OCI-M2 (cell line): ENCODE data around the gene ZMYND11.

Source experiments
- DNase-seq: peaks from one replicate; lab custom pipeline; 2025; ENCODE audit not compliant: unreplicated experiment; lab: John Stamatoyannopoulos, UW

ZMYND11 gene

DNA sequence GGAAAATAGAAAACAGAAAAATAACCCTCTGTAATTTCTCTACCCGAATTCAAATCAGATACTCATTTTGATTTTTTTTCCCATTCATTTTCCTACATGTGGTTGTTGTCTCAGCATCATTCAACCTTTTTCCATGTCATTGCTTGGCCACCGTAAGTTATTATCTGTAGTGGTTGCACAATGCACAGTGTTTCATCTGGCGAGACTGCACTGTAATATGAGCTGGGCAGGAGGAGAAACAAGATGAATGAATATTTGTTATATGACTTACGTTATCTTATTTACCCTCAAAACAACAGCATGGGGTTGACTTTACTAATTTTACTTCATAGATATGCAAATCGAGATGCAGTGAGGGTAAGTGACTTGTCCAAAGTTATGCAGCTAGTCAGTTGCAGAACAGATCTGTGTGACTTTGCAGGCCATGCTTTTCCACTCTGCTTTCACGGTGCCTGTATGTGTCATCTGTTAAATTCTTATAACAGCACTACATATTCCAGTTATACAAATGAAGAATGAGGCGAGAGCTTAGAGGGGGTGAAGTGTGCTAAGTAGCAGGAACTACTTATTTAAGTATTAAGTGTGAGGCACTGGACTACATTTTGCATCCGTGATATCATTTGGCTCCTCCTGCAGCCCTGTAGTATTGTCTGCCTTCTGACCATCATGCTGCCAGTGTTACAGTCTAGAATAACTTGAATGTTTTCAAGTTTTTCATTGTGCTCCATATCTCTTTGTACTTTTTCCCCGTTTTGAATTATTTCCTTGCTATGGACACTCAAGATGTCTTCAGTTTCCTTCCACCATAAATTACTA is 56.7 kb downstream of the ZMYND11 start:
- DNase-seq, result no peak

DNA sequence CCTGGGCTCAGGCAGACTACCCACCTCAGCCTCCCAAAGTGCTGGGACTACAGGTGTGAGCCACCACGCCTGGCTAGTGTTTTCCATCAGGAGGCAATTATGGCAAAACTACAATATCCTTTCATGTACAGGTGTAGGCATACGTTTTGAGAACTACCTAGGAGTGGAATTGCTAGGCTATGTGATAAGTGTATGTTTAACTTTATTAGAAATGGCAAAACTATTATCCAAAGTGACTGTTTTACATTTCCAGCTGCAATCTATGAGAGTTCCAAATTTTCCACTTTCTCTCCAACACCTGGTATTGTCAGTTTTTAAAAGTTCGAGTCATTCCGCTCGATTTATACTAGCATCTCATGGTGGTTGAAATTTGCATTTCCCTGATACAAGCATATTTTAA is 59.0 kb downstream of the ZMYND11 start:
- no peak for DNase-seq

DNA sequence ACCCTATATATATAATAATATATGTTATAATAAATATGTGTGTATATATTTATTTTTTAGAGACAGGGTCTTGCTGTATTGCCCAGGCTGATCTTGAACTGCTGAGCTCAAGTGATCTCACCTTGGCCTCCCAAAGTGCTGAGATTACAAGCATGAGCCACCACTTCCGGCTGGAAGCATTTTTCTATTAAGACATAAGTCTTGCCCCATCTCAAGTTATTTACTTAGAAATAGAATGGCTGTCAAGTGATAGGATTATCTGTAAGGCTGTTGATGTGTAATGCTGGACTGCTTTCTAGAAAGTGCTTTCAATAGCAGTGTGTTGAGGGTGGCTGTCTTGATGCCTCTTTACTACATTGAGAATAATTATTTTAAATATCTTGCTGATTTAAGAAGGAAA is 65.2 kb downstream of the ZMYND11 start:
- DNase-seq, result no peak

DNA sequence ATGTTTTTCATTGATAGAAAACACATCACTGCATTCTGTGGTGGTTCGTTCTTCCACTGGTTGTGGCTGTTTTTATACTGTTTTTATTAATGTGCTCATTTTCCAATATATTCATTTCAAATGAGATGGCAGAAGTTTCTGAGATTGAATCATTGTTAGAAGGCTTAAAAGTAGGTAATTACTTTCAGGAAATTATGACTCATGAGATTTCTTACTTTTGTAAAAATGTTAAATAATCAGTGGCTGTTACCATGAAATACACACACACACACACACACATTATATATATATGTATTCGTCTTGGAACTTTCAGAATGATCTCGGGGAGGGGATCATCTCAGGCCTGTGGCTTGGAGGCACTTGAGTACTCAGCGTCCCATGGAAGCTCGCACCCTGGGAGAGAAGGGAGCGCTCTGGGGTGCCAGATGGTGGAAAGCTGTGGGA is 66.1 kb downstream of the ZMYND11 start:
- DNase-seq, result no peak

DNA sequence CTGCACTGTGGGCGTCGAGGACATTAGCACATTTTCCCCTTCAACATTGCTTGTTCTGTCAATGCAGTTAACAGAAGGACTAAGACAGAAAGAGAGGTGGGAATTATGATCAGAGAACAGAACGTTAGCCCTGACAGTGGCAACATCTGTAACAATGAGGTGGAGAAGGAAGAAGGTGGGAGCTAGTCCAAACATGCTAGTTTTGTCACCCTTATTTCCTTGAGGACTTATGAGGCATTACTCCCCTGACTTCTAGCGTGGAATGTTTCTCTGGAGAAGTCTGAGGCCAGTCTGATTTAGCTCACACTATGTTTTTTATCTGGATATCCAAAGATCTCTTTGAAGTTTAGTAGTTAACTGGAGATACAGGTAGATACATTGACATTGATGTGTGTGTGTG is 73.4 kb downstream of the ZMYND11 start:
- DNase-seq, result no peak

DNA sequence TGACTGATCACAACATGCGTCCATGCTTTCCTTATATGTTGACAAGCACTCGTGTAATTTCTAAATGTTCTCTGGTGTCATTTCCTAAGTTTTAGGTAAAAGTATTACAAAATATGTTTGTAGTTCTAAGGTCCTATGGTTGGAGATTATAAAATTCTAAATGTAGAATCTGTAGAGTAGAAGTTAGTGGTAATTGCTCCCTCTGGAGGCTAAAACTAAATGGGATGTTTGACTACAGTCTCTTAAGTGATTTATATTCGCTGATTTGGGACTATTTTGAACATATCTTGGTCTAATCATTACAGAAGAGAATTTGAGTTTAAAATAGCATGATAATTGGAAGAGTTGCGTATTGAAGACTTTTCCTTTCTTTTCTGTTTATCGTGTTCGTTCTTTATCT is 74.1 kb downstream of the ZMYND11 start:
- no peak for DNase-seq

DNA sequence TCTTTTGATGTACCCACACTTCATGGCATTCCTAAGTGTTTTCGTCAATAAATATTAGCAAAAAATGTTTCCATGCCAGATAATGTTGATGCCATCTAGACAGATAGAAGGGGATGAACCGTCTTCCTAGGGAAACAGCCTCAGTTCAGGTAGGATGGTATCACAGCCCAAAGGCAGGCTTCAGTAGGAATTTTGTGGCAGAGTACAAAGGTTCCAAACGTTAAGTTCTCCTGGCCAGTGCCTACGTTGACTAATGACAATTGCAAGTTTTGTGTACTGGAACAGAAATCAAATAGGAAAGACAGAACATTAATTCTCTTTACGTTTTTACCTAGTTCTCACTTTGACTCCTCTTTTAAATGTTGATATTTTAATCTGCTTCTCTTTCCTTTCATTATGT is 75.0 kb downstream of the ZMYND11 start:
- no peak for DNase-seq

DNA sequence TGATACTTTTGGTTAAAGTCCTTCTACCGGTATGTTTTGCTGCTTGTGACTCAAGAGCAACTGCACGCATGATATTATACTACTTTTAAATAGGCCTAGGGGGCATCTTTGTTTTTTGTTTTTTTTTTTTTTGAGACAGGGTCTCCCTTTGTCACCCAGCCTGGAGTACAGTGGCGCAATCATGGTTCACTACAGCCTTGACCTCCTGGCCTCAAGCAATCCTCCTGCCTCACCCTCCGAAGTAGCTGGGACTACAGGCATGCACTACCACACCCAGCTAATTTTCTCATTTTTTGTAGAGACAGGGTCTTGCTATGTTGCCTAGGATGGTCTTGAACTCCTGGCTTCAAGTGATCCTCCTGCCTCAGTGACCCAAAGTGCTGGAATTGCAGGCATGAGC is 80.2 kb downstream of the ZMYND11 start:
- DNase-seq, result no peak

DNA sequence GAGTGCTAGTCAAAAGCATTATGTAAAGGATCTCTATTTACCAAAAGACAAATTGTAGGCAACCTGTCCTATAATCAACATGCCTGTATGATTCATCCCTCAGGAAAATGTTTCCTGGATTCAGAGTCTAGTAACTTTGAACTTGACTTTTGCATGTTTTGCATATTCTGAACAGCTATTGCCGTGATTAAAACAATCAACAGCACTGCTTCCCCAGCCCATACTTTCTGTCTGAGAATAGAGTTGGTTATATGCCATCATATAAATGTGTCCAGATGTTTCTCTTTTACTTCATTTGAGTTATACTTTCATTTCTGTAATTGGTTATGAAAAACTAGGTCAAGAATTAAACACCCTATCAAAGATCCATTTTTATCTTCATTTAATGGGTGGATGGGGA is 83.5 kb downstream of the ZMYND11 start:
- DNase-seq, result no peak

DNA sequence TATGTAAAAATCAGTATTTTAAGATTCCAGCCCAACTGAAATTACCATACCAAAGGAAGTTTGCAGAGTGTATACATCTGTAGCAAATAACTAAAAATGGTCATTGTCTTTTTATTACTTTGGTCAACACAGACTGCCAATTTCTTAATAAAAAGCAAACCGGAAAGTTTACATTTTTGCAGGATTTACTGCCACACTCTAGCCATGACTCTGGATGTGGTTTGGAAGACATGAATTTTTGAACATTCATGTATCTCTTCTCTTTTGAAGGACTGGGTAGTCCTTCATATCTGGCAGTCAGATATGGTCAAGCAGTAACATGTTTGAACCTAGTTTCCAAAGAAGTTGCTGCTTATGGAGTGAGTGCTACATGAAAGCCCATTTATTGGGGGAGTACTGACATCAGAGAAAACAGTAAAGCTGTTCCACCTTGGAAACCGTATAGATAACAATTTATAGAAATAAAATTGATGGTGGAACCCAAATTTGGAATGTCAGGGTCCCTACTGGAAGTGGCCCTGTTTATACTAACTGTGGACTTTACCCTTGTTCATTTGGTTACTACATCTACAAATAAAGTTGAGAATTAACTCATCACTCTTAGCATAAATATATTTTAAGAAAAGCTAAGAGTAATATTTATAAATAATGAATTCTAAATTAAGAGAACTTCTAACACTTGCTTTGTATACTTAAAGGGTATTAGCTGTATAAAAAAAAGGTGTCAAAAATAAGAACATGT is 84.6 kb downstream of the ZMYND11 start:
- no peak for DNase-seq

DNA sequence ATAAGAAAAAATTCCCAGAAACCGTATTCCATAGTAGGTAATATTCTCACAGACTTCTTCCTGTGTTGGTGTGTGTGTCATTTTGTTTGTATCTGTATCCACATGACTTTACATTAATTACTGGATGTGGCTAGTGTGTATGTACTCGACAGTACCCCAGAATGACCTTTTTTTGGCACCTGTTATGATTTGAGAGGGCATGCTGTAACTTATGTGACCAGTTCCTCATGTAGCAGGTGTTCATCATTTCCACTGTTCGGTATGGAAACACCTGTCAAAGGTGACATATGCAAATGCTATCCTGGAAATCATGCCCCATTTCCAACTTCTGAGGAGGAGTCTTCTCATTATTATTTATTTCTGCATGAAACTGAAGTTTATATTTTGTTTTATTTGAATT is 89.3 kb downstream of the ZMYND11 start:
- no peak for DNase-seq

DNA sequence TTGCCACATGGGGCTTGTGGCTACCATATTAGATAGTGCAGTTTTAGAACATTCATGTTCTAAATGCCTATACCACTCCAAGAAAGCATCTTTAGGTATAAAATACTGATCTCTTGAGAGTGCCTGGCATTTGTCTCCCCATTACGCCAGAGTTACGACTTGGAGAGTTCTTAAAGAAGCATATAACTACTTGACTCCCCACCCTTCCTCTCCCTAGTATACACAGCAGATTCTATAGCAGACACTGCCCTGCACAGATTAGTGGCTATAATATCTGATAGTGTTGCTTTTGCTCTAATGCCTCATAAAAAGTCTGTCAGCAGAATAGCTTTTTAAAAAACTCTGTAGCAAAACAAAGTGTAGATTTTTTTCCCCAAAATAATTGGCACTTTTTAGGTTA is 90.8 kb downstream of the ZMYND11 start:
- DNase-seq, result no peak

DNA sequence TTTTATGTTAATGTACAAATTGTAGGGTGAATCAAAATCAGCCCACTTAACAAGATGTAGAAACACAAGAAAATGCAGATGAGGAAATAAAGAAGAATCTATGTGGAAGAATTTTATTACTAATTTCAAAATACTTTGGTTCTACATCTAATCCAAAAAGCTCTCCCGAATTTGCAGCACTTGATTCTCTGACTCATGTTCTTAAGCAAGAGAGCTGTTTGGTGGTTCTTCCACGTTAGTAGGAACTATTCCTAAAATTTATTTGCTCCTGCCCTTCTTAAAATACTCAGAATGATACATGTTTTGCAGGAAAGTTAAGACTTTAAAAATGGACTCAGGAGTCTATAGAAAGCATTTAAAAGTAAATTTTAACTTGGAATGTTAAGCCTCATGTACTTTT is 91.8 kb downstream of the ZMYND11 start:
- DNase-seq, result no peak

DNA sequence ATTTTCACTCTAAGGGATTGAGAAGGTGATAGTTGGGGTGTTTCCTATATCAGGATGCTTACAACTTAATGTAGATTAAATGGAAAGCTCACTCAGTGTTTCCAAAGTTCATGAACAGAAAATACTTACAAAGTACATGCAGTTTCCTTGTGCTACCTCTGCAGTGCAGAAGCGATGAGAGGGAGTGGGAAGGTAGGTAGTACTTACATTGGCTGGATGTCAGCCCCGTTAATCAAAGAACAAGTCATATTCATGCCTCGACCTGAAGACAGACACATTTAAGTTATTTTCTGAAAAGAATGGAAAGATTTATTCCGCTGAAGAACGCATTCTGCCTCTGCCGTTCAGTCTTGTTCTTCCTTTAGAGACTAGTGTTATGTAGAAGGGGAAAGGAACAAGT is 93.1 kb downstream of the ZMYND11 start:
- DNase-seq, result no peak

DNA sequence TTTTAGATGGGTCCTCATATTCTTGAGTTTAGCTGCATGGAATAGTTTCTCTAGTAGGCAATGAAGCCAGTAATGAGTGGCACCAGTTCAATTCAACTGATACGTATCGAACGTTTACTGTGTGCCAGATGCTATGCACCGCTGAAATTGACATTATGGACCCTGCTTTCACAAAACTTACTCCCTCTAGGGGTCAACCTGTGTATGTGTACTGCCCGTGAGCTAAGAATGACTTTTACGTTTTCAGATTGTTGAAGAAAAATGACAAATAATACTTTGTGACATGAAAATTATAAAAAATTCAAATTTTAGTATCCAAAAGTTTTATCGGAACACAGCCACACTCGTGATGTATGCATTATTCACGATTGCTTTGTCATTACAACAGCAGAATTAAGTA is 95.5 kb downstream of the ZMYND11 start:
- no peak for DNase-seq

DNA sequence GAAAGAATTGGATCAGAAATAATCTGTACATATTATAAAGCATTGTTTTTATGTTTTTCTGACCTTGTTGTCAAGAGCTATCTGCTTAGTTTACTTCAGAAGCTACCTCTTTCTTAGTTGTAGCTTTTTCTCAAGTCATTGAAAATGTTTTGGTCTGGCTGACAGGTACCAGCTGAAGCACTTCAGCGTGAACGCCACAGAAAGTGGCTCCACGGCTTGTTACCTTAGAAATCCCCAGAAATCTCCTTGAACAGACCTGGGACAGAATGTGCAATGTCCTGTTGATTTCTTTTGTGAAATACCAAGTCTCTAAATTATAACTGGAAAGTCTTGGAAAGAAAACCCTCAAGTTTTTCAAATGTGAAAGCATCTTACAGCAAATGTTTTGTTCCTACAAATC is 96.8 kb downstream of the ZMYND11 start:
- no peak for DNase-seq

DNA sequence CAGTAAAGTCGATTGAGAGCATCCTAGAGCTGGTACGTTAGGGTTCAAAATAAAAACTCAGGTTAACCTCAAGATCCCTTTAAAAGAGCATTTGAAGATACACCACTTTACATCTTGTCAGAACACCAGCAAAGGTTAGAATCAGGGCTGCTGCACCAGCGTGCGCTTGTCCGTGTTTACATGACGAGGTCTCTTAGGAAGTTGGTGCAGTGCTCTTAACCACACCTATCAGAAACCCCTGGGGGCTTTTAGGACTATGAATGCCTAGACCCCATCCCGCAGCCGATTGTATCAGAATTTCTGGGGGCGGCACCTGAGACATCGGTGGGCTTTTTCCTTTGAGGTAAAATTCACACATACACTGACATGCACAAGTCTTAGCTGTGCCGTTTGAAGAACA is 97.6 kb downstream of the ZMYND11 start:
- no peak for DNase-seq

DNA sequence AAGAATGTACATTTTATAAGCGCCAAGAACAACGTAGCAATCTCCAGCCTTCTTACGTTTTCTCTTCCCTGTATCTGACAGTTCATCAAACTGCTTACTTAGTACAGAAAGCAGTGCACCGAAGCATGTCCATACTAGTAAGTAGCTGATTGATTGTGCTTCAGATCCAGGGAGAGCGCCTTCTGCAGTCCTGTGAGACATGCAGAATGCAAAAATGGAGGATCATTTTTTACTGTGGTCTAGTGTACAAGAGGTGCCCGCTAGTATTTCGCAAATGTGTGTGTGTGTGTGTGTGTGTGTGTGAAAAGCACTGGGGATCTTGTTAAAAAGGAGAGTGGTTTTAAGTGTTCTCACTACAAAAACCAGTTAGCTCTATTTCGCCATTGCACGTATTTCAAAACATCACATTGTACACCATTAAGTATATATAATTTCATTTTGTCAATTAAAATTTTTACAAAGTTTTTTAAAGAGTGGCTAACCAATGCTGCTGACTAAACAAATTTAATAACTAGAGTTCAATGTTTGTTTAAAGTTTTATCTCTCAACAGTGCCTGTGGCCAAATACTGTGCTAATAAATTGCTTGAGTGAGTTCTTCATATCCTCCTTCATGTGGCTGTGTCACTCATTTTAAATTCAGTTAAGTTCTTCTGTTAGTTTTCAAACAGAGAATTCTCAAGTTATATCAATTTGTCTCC is 99.6 kb downstream of the ZMYND11 start:
- DNase-seq, result no peak

DNA sequence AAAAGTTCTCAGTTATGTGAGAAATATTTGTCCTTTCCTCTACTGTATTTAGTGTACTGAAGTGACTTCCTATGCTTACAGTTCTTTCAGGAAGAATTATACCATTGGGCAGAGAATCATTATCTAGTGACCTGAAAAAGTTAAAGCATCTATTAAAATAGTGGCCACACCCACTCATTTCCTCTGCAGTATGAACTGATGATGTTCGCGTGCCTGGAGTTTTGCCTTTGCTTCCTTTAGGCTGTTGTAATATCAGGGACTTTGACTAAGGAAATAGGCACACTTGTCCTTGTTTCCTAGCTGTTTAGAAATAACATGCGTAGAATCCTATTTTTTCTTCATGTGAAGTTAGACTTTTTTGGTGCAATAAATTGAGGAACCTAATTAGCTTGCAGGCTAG is 100.7 kb downstream of the ZMYND11 start:
- no peak for DNase-seq

DNA sequence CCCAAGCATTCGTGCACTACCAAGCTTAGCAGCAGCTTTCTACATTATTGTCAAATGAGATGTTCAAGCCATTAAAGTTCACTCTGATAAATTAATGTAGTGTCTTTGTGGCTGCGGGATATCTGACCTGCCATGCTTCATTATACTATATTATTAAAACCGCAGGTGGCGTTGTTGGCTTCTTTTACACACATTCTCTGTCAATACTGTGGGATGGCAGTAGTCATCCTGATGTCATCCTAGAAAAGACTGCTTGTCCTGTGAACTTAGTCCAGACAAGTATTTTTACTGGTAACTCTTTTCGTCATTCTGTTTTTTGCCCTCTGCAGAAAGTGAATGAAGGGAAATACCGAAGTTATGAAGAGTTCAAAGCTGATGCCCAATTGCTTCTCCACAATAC is 103.9 kb downstream of the ZMYND11 start:
- no peak for DNase-seq

DNA sequence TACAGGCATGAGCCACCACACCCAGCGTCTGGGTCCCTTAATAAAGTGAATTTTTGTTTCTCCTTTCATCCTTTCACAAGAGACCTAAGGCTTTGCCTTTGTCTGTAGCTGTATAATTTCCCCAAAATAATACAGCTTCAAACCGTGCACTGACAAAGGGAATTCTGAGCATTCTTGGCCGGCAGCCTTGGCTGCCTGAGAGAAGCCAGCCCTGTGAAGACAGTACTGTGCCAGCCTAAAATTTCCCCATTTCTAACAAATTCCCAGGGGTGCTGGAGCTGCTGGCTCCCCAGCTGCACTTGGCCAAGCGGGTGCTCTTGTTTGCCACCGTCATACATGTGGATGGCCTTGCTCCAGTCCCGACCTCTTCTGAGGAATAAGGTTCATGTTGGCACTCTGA is 106.2 kb downstream of the ZMYND11 start:
- DNase-seq, result no peak
